Activated CD4-positive, alpha-beta T cell treated with anti-CD3 and anti-CD28 coated beads for 48 hours (primary cell): ENCODE results near the gene BNC2.

Source experiments
- DNase-seq: peaks from one replicate; pipeline ENCODE4 v3.0.0-alpha.2; 2020

Gene BNC2

GRCh38 chr9:16705111-16705604, 165.3 kb downstream of the BNC2 start:
- no peak for DNase-seq

DNA sequence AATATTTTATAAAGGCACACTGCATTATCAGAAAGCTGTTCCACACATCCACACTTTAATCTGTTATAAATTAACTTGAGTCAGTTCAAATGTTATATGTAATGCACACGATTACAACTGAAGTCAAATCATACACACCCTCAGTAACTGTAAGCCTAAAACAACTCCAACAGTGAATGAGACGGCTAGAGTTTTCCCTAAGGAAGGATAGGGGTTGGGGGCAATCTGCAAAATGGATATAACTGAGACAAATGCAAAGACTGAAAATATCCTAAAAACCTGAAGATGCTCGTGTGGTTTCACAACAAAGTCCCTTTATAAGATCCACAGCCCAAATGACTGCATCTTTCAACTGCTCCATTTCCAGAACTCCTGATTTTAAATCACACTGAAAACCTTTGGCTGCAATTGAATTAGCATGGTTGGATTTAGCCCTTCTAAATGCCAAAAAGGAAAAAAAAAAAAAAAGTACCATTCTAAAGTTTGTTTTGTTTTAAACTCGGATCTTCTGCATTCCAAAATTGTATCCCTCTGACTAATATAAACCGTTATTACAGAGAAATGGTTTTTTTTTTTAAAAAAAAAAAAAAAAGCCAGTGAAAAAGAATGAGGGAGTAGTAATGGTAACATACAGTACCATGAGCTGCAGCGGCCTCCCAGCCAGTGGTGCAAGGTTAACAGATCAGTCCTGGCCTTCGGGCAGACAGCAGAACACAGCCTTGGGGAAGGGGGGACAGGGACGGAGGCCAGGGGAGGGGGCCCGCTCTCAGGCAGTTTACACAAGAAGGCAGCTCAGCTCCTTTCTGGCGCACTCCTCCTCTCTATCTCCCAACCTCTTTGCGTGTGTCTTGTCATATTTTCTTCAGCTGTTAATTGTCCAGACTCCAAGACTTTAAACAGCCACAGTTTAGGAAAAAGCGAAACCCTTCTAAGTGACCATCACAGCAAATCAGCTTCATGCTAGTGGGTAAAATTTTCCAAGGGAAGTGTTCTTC, 166.1 kb downstream of the BNC2 start:
- no peak for DNase-seq

DNA sequence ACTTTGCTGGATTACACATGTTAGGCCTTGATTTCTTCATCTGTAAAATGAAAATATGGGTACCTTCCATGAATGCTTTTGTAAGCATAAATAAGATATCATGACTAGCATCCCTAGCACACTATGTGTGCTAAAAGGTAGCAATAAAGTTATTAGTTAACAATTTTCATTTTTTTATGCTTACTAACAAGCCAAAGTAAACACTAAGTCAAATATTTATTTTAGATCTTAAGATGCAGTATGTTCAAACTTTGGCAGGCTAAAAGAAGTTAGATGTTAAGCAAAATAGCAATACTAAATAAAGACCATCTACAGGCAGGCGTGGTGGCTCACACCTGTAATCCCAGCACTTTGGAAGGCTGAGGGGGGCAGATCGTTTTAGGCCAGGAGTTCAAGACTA, 169.1 kb downstream of the BNC2 start:
- DNase-seq: no peak

GRCh38 chr9:16693616-16694015, 176.9 kb downstream of the BNC2 start:
- no peak for DNase-seq

DNA sequence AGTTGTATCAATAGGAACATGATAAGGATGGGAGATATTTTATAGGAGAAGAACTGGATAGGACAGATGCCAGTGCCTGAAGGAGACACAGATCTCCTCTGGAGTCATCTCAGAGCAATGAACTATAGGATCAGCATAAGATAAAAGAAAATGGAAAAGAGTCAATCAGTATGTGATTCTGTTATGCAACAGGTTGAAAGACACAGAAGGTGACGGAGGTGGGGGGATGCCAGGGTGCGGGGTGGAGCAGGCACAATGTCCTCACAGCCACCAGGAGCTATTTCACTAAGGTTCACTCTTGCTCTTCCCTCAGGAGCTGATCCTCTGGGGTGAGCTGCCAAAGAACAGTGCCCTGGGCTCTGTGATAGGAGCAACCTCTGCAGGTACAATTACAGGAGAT, 179.8 kb downstream of the BNC2 start:
- no peak for DNase-seq

- DNase-seq: no peak
These were observed 180.3 kb downstream of the BNC2 start for GRCh38 chr9:16690205-16690604.

DNA sequence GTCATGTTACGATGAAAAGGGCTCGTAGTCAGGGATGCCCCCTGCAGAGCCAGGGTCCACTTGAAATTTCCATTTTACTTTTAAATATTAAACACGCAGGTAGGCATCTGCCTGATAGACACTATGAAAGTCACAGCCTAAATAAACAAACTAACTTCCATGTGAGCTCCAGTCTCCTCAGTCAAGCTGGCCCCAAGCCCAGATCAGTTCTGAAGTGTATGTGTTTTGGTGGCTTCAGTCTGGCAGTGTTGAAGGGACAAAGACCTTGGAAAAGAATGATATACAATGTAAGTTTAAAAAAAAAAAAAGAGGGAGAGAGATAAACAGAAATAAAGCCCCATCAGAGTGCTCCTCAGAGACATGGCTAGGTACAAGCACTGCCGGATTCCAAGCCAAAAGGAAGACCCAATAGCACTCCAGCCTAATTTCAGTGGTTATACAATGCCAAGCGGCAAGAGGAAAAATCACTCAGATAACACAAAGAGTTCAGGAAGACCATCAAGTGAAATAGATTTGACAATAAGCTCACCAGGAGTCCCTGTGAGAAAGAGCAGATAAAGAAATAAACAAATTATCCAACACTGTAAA, 181.0 kb downstream of the BNC2 start:
- DNase-seq: no peak

GRCh38 chr9:16688814-16689213, 181.7 kb downstream of the BNC2 start:
- no peak for DNase-seq

GRCh38 chr9:16687678-16688369, 182.6 kb downstream of the BNC2 start:
- DNase-seq: no peak

DNA sequence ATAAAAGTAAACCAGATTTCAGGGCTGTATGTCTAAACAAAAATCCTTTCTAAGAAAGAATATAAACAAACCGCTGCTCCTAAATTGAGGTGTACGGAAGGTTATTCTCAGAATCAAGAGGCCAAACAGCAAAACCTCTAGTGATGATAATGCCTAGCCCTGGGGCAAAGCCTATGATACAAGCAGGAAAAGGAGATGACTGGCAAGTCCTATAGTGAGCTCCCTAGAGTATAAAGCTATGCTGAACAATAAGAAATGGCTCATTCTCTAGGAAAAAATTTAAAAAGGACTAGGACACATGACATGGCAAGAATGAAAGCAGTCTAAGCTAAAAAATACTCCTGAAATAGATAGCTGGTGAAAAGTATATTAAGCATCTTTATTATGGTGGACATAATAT, 187.1 kb downstream of the BNC2 start:
- no peak for DNase-seq

DNA sequence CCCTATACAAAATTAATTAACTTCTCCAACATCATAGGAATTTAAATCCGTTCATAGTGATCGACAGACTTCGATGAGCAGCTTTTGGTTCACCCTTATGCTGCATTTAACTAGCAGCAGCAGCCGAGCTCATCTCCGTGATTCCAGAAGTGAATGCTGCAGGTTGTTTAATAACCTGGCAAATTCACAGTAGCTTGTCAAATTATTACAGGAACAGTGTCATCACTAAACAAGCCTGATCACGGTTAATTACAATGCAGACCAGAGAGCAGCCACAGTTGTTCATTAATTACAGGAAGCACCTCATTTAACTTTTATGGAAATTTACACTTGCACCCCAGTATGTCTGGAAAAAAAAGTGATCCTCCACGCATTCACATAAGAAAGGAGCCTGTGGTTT, 188.2 kb downstream of the BNC2 start:
- DNase-seq: no peak

GRCh38 chr9:16681652-16681987, 188.8 kb downstream of the BNC2 start:
- no peak for DNase-seq

DNA sequence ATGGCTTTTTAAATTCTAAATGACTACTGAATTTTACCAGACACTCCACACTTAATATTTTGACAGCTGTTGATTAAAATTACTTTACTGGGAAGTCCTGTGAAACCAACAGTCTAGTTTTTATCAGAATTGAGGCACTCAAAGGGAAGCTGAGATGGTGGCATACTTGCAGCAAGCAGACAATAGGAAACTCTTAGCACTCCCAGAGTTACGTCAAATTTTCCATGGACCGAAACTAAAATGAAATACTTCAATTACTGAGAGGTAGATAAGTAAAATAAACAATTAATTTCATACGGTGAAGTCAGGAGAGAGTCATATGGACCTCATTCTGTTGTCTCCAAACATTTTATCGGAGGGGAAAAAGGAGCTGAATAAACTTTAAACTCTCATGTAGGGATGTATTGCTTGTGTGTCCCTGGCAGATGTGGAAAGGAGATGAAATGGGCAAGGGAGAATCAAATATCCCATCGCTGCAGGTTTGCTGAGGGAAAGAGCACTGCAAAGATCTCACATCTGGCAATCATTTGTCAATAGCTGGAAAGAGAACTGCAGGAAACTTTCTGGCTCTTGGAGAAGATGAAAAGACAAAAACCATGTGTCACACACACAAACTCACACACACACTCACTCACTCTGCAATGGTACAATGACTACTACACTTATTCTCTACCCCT, 189.4 kb downstream of the BNC2 start:
- DNase-seq: no peak

DNA sequence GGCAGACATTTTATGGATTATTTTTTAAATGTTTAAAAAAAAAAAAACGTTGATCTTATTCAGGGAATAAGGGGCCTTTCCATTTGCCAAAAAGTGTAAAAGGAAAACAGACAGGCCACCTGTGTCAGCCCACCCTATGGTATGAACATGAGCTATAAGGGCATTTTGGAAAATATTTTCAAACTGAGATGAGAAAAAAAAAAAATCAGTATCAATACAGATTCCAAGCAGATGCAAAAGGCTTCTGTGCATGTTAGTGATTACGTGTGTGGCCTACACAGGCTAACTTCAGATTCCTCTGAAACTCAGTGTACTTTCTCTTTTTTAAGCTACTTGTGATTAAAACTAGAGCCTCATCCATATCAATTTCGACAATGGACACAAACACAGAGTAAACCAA, 189.9 kb downstream of the BNC2 start:
- DNase-seq: no peak

DNA sequence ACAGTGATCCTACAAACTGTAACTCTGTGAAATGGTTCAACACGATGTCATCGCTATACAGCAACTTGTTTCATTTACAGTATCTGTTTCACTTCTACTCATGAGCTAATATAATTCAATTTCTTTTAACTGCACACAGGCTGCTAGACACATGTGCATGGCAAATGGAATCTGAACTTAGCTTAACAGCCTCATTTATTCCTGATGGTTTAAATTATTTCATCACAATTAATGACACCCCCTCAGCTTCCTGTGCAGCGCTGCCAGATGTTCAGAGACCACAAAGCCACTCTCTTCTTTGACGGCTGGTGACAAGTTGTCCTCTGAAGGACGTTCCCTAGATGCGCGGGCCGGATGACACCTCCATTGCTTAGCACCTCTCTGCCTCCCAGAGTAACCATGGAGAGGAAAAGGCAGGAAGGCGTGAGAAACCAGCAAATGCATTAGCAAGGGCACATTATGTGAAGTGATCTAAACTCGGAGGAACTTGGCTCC, 191.1 kb downstream of the BNC2 start:
- DNase-seq: no peak

DNA sequence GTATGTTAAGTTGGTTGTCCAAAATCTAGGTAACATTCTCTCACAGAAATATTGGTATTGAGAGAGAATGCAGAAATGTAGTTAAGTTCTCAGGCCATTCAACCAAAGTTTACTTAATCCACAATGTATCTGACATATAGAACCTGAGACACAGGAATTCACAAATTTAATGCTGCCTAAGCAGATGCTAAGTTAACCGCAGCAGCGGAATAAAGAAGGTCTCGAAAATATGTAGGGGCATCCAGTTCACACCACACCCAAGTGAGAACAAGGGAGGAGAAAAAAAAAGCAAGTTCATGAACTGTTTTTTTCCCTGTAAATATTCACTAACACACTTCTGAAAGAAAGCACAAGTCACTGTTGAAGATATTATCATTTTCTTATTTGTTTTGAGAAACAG, 194.0 kb downstream of the BNC2 start:
- no peak for DNase-seq

DNA sequence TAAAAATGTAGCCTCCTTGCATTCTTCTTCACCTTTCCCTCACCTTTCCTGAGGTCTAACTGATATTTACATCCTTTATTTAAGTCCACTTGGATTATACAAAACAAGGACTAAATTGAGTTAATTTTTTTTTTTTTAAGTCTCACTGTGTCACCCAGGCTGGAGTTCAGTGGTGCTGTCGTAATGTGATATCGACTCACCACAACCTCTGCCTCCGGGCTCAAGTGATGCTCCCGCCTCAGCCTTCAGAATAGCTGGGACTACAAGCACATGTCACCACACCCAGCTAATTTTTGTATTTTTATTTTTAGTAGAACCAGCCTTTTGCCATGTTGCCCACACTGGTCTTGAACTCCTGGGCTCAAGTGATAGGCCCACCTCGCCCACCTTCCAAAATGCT, 195.3 kb downstream of the BNC2 start:
- DNase-seq: no peak

- no peak for DNase-seq
These were observed 197.3 kb downstream of the BNC2 start for GRCh38 chr9:16673171-16673570.

- DNase-seq: no peak
These were observed 198.0 kb downstream of the BNC2 start for GRCh38 chr9:16672501-16672900.

GRCh38 chr9:16671591-16672137, 198.8 kb downstream of the BNC2 start:
- no peak for DNase-seq

DNA sequence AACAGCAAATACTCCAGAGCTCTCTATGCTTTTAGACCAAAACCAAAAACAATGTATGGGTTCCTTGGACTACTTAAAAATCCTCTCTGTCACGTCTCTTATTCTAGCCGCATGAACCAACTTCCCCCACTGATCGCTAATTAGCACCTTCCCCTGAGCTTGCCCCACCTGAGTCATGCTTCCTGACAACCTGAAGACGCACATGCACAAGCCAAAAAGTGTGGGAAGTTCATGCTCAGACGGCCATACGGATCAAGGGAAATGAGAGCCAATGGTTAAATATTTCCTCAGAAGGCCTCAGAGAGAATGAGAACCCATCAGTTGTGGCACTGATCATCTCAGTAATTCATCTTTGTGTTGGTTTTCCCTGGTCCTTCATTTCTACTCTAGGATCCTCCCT, 199.7 kb downstream of the BNC2 start:
- DNase-seq: no peak

DNA sequence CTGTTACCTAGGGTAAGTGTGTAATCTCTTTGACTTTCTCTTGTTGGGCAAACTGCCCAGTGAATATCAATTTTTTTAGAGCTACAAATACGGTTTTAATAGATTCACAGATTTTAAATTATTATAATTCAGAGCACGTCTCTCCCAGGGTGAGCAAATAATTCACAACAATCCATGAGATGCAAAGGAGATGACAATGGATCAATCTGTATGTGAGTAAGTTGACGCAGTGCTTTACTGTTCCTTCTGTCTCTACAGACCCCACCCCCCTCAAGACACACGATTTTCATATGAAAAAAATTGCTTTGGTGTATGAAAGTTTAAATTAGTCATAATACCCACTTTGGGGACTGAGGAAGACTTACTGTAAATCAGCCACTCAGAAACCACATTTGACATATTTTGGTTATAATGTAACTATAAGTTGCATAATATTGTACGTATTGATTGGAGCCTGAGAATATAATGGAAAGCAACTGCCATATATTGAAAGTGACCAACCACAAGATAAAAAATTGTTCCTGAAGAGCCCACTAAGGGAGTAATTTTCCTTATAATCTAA, 201.7 kb downstream of the BNC2 start:
- no peak for DNase-seq
